Stomach (tissue), 4 donors: ENCODE measurements around the gene LRRC72.

Experiments
- CTCF ChIP-seq, 7 experiments: fragments of 450-650 bp in 4 of 7; fragments of 200-600 bp in 3 of 7; sonication (generic) in 3 of 7; IDR thresholded peaks; one replicate each; pipeline ENCODE4 v1.5.1; 2016 to 2019; ENCODE audit warnings: antibody characterized with exemption in 7 of 7, control low read depth in 2 of 7, mild to moderate bottlenecking in 1 of 7
- POLR2A ChIP-seq, 4 donors: fragments of 450-650 bp; IDR thresholded peaks; one replicate each; pipeline ENCODE4 v1.6.1; 2016; ENCODE audit warnings: antibody characterized with exemption in 4 of 4, control low read depth in 2 of 4, mild to moderate bottlenecking in 1 of 4, moderate library complexity in 1 of 4

DNA sequence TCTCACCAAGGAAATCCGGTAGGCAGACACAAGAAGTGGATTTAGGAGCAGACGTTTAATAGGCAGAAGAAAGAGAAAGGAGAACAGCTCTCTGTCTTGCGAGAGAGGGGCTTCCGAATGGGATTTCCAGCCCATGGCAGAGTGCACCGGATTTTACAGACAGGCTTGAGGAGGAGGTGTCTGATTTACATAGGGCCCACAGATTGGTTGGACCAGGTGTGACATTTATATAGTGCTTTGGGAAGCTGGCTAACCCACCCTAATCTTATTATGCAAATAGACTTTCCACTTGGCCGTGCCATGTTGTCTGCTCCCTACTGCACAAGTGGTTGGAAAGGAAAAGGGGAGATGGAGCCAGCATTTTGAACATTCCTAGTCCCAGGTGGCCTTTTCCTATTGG is 61.2 kb downstream of the LRRC72 start:
- no peak for TF ChIP-seq CTCF (IDR thresholded peaks at IDR 0.05)
- no peak for TF ChIP-seq POLR2A (IDR thresholded peaks at IDR 0.05)
